Activated CD8-positive, alpha-beta memory T cell treated with anti-CD3 and anti-CD28 coated beads for 1 hour (primary cell): ENCODE measurements around the gene HSPA9.

ENCODE experiments used
- DNase-seq, 2 donors: peaks; one replicate each; pipeline ENCODE4 v3.0.0-alpha.2; 2020; ENCODE audit warnings: low read depth in 1 of 2; ENCODE audit errors: extremely low read depth in 1 of 2

The HSPA9 gene

DNA sequence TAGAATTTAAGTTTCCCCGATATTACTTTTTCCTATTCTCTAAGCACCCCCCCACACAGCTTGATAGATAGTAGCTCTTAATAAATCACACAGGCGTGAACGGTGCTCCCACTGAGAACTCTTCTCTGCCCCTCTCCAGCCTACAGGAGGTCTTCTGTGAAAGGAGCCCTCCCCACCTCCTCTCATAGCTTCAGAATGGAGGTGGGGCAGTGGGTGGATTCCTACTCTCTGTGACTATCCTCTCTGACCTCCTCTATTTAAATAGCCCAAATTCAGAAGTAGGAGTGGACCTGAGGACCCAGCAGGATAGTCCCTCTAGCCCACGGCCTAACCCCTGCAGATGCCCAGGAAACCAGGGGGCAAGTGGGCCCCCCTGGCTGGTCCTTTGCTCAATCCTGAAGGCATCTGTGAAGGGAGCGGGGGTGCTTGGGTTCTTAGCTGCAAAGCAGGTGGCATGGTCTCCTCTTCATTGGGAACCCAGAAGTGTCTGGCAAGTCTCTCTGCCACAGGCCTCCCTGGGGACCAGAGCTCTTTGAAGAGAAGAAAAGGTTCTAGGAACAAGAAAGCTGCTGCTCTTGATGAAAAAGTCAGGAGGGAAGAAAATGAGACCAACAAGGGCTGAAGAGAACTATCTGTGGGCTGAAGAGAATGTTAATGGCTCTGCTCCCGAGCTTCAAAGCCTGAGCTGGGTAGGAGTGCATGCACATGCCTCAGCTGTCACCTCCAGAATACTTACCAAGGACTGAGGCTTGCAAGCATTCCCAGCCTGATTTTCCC, 21.1 kb upstream of the HSPA9 start:
- DNase-seq: no peak

- DNase-seq: no peak
These were observed 20.1 kb upstream of the HSPA9 start for GRCh38 chr5:138595180-138595795.

- DNase-seq: no peak
These were observed 19.3 kb upstream of the HSPA9 start for GRCh38 chr5:138594305-138595058.

DNA sequence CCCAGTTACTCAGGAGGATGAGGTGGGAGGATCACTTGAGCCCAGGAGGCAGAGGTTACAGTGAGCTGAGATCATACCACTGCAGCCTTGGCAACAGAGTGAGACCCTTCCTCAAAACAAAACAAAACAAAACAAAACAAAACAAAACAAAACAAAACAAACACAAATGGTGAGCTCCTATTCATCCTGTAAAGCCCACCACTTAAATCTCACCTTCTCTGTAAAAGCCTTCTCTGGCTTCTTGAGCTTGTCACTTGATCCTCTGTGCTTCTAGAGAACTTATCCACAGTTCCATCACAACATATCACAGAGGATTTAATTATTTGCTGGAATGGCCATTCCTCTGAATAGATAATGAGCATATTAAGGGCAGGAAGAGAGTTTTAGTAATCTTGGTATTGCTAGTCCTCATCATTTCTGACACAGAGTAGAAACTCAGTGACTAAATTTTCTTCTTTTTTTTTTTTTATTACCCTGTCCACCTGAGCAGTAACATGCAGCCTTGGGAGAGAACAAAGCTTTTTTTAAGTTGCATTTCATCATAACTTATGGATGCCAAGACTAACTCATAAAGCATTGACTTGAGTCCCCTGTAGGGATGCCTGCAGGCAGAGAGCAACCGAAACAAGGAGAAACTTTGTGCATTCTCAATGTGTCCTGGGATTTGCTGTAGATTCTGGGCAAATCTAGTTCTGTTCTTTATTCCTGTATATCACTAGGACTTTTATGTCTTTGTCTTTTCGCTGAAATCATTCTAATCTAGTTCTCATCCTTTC, 13.0 kb upstream of the HSPA9 start:
- no peak for DNase-seq

DNA sequence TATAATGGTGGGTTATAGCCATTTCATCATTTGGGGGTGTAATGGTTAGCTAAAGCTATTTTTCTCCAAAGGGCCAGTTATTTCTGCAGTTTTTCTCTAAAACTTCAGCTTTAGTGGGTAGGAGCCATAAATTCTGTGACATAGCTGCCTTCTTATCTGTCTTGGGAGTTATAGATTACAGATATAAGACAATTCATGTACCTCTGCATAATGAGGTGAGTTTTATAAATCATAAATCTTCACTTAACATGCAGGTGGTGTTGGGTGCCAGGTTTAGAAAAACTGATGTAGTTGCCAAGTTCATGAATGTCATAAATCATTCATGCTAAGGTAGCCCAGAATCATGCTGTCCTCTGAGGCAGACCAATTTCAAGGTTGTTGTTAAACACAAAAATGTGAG, 10.0 kb upstream of the HSPA9 start:
- DNase-seq: no peak

GRCh38 chr5:138583984-138584637, 8.9 kb upstream of the HSPA9 start:
- DNase-seq: no peak

DNA sequence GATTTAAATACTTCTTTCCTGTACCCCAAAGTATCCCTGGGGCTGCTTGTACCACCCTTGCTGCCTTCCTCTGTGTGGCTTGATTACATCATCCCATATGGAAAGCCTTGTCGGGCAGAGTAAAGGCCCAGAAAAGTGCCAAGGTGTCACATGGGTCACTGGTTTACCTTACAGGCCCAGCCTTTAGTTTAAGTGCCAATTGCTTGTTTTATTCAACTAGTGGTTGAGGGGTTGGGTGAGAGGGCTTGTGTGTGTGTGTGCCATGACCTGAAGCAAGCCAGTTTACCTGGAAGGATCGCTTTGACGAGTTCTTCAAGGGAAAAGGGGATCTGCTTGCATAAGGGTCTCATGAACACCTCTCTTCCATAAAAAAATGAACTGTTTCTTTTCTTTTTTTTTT, 7.8 kb upstream of the HSPA9 start:
- DNase-seq: no peak

DNA sequence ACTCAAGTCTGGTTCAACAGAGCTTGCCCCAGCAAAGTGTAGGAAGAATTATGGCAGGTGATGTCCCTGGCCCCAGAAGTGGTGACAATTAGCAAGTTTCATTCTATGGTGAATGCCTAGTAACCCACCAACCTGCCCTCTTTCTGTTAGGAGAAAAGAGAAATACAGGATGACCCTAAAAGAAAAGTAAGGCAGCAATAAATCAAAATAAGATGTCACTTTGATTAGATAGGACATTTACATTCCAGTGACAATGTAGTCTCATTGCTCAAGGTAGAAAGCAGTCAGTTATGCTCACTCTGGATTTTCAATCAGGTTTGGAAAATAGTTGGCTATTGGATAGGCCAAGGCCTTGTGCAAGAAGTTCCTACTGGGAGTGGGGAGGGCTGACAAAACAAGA, 5.6 kb upstream of the HSPA9 start:
- no peak for DNase-seq

DNA sequence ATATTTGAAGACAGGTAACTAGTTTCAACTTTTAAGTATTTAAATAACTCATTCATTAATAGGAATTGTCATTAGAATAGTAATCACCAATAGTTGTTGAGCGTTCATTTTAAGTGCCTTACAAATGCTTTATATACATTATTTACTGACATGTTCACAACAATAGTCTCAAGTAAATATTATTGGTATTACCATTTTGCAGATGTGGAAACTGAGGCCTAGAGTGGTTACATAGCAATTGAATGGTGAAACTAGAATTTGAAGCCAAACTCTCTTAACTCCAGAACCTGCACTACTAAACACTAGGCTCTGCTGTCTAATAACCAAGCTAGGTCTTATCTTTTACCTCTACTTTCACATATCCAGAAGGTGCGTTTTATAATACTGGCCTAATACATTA, 4.8 kb upstream of the HSPA9 start:
- no peak for DNase-seq

GRCh38 chr5:138579517-138579863, 4.3 kb upstream of the HSPA9 start:
- no peak for DNase-seq

DNA sequence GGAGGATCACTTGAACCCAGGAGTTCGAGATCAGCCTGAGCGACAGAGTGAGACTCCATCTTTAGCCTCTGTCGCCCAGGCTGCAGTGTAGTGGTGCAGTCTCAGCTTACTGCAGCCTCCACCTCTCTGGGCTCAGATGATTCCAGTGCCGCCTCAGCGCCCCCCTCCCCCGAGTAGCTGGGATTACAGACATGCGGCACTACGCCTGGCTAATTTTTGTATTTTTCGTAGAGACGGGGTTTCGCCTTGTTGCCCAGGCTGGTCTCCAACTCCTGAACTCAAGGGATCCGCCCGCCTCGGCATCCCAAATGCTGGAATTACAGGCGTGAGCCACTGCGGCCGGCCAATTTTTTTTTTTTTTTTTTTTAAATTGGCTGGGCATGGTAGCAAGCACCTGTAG, 2.3 kb upstream of the HSPA9 start:
- DNase-seq: no peak

- no peak for DNase-seq
These were observed 432 bp downstream of the HSPA9 start for GRCh38 chr5:138574744-138575193.

DNA sequence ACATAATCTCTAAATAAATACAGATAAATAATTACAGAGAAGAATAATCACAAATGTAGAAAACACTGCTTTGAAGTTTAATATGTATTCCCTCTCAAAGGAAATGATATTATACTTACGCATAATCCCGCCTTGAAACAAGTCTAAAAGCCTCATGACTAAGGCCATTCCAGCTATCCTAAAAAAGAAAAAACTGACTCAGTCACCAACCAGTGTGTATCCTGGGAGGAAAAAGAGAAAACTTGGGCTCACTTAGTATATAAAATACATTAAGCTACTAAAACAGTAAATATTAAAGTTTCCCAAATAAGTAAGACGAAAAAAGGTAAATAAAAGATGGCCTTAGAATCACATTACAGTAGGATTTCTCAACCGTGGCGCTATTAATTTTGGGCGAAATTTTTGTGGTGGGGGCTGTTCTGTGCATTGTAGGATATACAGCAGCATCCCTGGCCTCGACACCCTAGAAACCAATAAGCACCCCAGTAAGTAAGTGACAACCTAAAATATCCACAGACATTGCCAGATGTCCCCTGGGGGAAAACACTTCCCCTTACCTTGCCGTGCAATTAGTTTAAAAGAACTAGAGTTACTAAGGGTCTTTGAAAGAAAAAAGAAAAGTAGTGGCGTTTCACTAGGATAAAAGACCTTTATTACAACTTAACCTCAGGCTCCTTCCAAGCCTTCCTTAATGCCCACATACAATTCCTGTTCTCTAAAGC, 1.1 kb downstream of the HSPA9 start:
- DNase-seq: no peak

DNA sequence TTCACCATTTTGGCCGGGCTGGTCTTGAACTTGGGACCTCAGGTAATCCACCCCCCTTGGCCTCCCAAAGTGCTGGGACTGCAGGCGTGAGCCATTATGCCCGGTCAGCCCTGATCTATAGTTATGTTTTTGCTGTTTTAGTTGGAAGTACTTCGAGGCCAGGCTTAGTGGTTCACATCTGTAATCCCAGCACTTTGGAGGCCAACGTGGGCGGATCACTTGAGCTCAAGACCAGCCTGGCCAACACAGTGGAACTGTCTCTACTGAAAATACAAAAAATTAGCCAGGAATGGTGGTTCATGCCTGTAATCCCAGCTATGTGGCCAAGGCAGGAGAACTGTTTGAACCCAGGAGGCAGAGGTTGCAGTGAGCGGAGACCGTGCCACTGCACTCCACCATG, 2.0 kb downstream of the HSPA9 start:
- no peak for DNase-seq

- DNase-seq: no peak
These were observed 4.3 kb downstream of the HSPA9 start for GRCh38 chr5:138570871-138571270.

DNA sequence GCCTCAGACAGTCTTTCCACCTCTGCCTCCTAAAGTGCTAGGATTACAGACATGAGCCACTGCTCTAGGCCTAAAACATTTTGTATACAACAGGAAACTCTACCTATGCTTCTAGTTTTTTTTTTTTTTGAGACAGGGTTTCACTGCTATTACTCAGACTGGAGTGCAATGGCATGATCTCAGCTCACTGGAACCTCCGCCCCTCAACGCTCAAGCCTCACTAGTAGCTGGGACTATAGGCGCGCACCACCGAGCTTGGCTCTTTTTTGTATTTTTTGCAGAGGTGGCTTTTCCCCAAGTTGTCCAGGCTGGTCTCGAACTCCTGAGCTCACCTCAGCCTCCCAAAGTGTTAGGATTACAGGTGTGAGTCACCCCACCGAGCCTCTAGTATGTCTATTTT, 5.4 kb downstream of the HSPA9 start:
- no peak for DNase-seq

- DNase-seq: no peak
These were observed 7.0 kb downstream of the HSPA9 start for GRCh38 chr5:138568061-138568824.

DNA sequence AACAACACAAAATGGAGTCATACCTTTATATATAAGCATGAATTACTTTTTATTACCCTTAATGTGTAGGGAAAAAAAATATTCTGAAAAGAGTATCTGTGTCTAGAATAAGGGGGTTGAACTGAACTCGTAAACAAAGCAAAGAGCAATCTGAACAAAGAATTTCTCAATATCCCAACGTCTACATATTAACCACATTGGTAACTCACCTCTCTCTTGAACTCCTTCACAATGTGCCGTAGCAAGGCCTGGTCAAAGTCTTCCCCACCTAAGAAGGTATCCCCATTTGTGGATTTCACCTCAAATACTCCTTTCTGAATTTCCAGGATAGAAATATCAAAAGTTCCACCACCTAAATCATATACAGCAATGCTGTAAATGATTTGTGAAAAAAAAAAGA, 8.4 kb downstream of the HSPA9 start:
- no peak for DNase-seq

GRCh38 chr5:138565100-138565821, 9.9 kb downstream of the HSPA9 start:
- no peak for DNase-seq
